ENCODE results near the gene ARMC8. TPM values are rescaled to one million over a fixed set of nuclear protein-coding genes. Genes with fewer than 3 reads are reported as not detected.

Gene ARMC8
- total RNA-seq, 1 experiment from 2014 or later = 32.4 TPM

DNA sequence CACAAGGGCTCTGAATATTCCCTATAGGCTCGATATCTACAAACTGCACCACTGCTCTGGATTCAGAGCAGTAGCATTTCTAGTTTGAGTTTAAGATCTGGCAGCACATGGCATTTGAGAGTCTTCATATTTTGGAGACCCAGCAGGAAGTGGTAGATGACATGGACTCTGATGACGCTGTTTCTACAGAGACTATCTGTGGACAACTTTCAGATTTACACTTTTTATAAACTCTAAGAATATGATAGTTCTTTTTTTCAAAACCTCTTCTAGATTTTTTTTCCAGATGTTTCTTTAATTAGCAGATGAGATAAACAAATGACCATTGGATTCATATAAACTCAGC lies 35.8 kb downstream of the ARMC8 start:
- Histone ChIP-seq H3K4me2 (no peak overlapping the region), H2AFZ (no peak overlapping the region), H4K20me1 (ENCODE audit: insufficient read depth) (peaks cover 12% of the 10 kb centered on the region), H3K36me3 (ENCODE audit: low read depth) (peaks cover 10% of the 10 kb centered on the region), H3F3A (ENCODE audit: insufficient read depth, low read depth) (no peaks in the 10 kb centered on the region), H3K9me3 (ENCODE audit: insufficient read depth, low read depth) (no peaks in the 10 kb centered on the region), H3K9me2 (ENCODE audit: insufficient read depth) (no peaks in the 10 kb centered on the region), H3K79me2 (ENCODE audit: low read depth) (0 out of 2 replicates have a peak, but pooled peaks cover 5% of the 10 kb centered on the region), H3K4me1 (replicated peaks; ENCODE audit: insufficient read depth) (no peaks in the 10 kb centered on the region), H3K27ac (no peak overlapping the region), H3K4me3 (no peak overlapping the region), H3K27me3 (ENCODE audit: insufficient read depth, low read depth) (no peaks in the 10 kb centered on the region)
- intact Hi-C loops (cut with micrococcal nuclease; ENCODE audit: unreplicated experiment) = no loop called here
- ChIA-PET POLR2A (ENCODE audit: unreplicated experiment) (no interaction called here), CTCF (no interaction called here)
- DNase-seq = no peak
- no TSS peak for BruUV-seq (replicated peaks)
- TF ChIP-seq EZH2 (IDR thresholded peaks at IDR 0.05; ENCODE audit: low read depth) = no peak
- TF ChIP-seq, protein P1, sequence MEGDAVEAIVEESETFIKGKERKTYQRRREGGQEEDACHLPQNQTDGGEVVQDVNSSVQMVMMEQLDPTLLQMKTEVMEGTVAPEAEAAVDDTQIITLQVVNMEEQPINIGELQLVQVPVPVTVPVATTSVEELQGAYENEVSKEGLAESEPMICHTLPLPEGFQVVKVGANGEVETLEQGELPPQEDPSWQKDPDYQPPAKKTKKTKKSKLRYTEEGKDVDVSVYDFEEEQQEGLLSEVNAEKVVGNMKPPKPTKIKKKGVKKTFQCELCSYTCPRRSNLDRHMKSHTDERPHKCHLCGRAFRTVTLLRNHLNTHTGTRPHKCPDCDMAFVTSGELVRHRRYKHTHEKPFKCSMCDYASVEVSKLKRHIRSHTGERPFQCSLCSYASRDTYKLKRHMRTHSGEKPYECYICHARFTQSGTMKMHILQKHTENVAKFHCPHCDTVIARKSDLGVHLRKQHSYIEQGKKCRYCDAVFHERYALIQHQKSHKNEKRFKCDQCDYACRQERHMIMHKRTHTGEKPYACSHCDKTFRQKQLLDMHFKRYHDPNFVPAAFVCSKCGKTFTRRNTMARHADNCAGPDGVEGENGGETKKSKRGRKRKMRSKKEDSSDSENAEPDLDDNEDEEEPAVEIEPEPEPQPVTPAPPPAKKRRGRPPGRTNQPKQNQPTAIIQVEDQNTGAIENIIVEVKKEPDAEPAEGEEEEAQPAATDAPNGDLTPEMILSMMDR (conservative IDR thresholded peaks at IDR 0.05) = no peak

DNA sequence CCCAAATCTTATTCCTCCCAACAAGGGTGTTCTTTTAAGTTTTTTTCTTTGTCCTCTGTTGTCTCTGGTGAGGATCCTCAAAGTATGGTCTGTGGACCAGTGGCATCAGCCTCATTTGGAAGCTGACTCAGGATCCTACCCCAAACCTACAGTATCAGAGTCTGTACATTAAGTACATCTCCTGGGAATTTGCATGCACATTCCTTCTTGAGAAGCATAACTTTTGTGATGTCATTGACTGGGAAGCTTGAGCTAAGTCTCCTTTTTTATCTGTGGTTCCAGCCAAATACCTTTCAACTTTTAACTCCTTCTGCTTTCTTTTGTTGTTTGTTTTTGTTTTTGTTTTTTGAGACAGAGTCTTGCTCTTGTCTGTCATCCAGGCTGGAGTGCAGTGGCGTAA lies 40.5 kb downstream of the ARMC8 start:
- TF ChIP-seq, protein P1 (conservative IDR thresholded peaks at IDR 0.05) = no peak
- TF ChIP-seq EZH2 (IDR thresholded peaks at IDR 0.05; ENCODE audit: low read depth) = no peak
- H3K4me1 ChIP-seq (replicated peaks; ENCODE audit: insufficient read depth) = no peaks in the 10 kb centered on the region
- intact Hi-C loops (cut with micrococcal nuclease; ENCODE audit: unreplicated experiment) = no loop called here
- H3K79me2 ChIP-seq (ENCODE audit: low read depth) = no peaks in the 10 kb centered on the region
- H3K9me2 ChIP-seq (ENCODE audit: insufficient read depth) = no peaks in the 10 kb centered on the region
- H2AFZ ChIP-seq = no peak overlapping the region
- H3K4me3 ChIP-seq = no peak overlapping the region
- CTCF ChIA-PET = no interaction called here
- no peaks in the 10 kb centered on the region for H3K9me3 ChIP-seq (ENCODE audit: insufficient read depth, low read depth)
- H3F3A ChIP-seq (ENCODE audit: insufficient read depth, low read depth) = no peaks in the 10 kb centered on the region
- H3K27me3 ChIP-seq (ENCODE audit: insufficient read depth, low read depth) = no peaks in the 10 kb centered on the region
- no peak overlapping the region for H3K4me2 ChIP-seq
- peaks cover 16% of the 10 kb centered on the region for H3K36me3 ChIP-seq (ENCODE audit: low read depth)
- DNase-seq = no peak
- H3K27ac ChIP-seq = no peak overlapping the region
- POLR2A ChIA-PET (ENCODE audit: unreplicated experiment) = no interaction called here
- H4K20me1 ChIP-seq (ENCODE audit: insufficient read depth) = 0 out of 2 replicates have a peak, but pooled peaks cover under 1% of the 10 kb centered on the region
- BruUV-seq (replicated peaks) = no TSS peak

DNA sequence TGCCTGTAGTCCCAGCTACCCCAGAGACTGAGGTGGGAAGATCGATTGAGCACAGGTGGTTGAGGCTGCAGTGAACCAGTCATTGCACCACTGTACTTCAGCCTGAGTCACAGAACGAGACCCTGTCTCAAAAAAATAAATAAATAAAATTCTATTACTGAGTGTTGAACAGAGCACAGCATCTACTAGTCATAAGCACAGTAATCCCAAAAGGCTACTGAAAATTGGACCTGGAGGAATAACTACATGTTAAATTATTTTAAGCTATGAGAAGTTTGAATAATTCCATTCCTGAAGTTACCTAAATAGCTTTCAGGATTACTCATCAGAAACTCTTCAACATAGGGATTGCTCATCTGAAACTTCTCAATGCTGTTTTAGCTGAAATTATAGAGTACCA lies 43.4 kb downstream of the ARMC8 start:
- ChIA-PET POLR2A (ENCODE audit: unreplicated experiment) (no interaction called here), CTCF (no interaction called here)
- no TSS peak for BruUV-seq (replicated peaks)
- Histone ChIP-seq H3K4me1 (replicated peaks; ENCODE audit: insufficient read depth) (no peaks in the 10 kb centered on the region), H3K27me3 (ENCODE audit: insufficient read depth, low read depth) (no peaks in the 10 kb centered on the region), H3K4me2 (no peak overlapping the region), H4K20me1 (ENCODE audit: insufficient read depth) (no peaks in the 10 kb centered on the region), H2AFZ (no peak overlapping the region), H3K9me2 (ENCODE audit: insufficient read depth) (no peaks in the 10 kb centered on the region), H3F3A (ENCODE audit: insufficient read depth, low read depth) (no peaks in the 10 kb centered on the region), H3K36me3 (ENCODE audit: low read depth) (peaks cover 6% of the 10 kb centered on the region; the same call in 1 of the 2 replicates), H3K4me3 (no peak overlapping the region), H3K79me2 (ENCODE audit: low read depth) (no peaks in the 10 kb centered on the region), H3K27ac (no peak overlapping the region), H3K9me3 (ENCODE audit: insufficient read depth, low read depth) (no peaks in the 10 kb centered on the region)
- TF ChIP-seq, protein P1 (conservative IDR thresholded peaks at IDR 0.05) = no peak
- TF ChIP-seq EZH2 (IDR thresholded peaks at IDR 0.05; ENCODE audit: low read depth) = no peak
- DNase-seq = no peak
- intact Hi-C loops (cut with micrococcal nuclease; ENCODE audit: unreplicated experiment) = no loop called here

Measured in PC-9 (cell line).